Cardiac fibroblast (primary cell): ENCODE data around the gene GAL3ST2.

Experiments used
- DNase-seq, 2 donors: peaks; one replicate each; pipeline versions ENCODE4 v3.0.0 to v3.0.0-alpha.2; 2010; ENCODE audit warnings: low read depth in 2 of 2
- H3K4me3 ChIP-seq, 2 donors: replicated peaks in 1 of 2; 1 replicate in 1 of 2; 2 replicates in 1 of 2; pipeline ENCODE4 v1.5.1; 2011; ENCODE audit warnings: low read depth in 2 of 2, low read length in 2 of 2, mild to moderate bottlenecking in 2 of 2, moderate library complexity in 1 of 2
- CTCF ChIP-seq: IDR thresholded peaks from one replicate; pipeline ENCODE4 v1.5.1; 2011; ENCODE audit warnings: low read depth, mild to moderate bottlenecking, low read length, inconsistent platforms

Gene GAL3ST2

GRCh38 chr2:241852116-241852980 lies 75.7 kb downstream of the GAL3ST2 start:
- no peak for DNase-seq
- H3K4me3 ChIP-seq, result no peak overlapping the region
- no peak for TF ChIP-seq CTCF

GRCh38 chr2:241852981-241853631 lies 76.5 kb downstream of the GAL3ST2 start:
- no peak overlapping the region for H3K4me3 ChIP-seq
- DNase-seq, result no peak
- no peak for TF ChIP-seq CTCF
